PC-3 (cell line): ENCODE measurements around the gene DEFB128.

Experiments used
- EZH2 ChIP-seq: fragments of 300-600 bp; sonication (generic); IDR thresholded peaks from one replicate; pipeline ENCODE4 v1.6.1; 2017; ENCODE audit warnings: antibody characterized with exemption, mild to moderate bottlenecking, low read length; ENCODE audit not compliant: unreplicated experiment
- EZH2phosphoT487 ChIP-seq: fragments of 300-600 bp; sonication (generic); IDR thresholded peaks from 2 replicates; pipeline ENCODE4 v1.6.1; 2018; ENCODE audit warnings: mild to moderate bottlenecking, antibody characterized with exemption, low read length, borderline replicate concordance
- TF ChIP-seq, protein P1 (sequence below): fragments of 300-600 bp; sonication (generic); conservative IDR thresholded peaks from 2 replicates; pipeline ENCODE4 v1.5.1; 2017; ENCODE audit warnings: antibody characterized with exemption, low read depth, mild to moderate bottlenecking, low read length

DNA sequence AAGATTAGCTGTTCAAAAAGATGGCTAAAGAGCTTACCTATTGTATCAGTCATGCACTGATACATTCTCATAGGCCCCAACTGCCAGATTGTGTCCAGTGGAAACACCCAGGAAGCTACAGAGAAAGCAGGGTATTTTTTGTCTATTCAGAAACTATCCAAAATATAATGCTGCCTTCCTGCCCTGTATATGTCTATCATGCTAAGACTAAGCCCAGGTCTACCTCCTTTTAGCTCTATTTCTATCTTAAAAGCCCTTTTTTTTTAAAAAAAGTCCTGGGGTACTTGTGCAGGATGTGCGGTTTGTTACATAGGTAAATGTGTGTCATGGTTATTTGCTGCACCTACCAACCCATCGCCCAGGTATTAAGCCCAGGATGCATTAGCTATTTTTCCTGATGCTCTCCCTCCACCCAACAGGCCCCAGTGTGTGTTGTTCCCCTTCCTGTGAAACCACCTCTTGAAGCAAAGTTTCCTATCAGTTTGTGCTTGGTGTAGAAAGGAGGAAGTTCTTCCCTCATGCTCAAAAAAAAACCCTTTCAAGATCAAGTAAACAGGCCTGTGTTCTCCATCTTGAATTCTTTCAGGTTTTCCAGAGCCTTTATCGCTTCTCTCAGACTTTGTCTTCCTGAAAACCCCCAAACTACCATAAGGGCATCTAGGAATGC, 38.1 kb upstream of the DEFB128 start:
- TF ChIP-seq, protein P1, sequence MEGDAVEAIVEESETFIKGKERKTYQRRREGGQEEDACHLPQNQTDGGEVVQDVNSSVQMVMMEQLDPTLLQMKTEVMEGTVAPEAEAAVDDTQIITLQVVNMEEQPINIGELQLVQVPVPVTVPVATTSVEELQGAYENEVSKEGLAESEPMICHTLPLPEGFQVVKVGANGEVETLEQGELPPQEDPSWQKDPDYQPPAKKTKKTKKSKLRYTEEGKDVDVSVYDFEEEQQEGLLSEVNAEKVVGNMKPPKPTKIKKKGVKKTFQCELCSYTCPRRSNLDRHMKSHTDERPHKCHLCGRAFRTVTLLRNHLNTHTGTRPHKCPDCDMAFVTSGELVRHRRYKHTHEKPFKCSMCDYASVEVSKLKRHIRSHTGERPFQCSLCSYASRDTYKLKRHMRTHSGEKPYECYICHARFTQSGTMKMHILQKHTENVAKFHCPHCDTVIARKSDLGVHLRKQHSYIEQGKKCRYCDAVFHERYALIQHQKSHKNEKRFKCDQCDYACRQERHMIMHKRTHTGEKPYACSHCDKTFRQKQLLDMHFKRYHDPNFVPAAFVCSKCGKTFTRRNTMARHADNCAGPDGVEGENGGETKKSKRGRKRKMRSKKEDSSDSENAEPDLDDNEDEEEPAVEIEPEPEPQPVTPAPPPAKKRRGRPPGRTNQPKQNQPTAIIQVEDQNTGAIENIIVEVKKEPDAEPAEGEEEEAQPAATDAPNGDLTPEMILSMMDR, result no peak
- TF ChIP-seq EZH2 (no peak), EZH2phosphoT487 (no peak)
